GM12878 (cell line): ENCODE results near the gene RASSF10. TPM values are rescaled to one million over a fixed set of nuclear protein-coding genes. Genes with fewer than 3 reads are reported as not detected.

ENCODE experiments used
- ATAC-seq: fragments of 200-7000 bp; cut with Tn5 transposase; 3 replicates; pipeline ENCODE4 v1.9.1; 2020; ENCODE audit warnings: mild to moderate bottlenecking, moderate library complexity
- BruUV-seq: library from RNA; stranded (reverse); fragments of 400-500 nt; replicated peaks from 2 replicates; lab custom pipeline; 2021; lab: Mats Ljungman, UMichigan
- CTCF ChIA-PET: fragments of 300-600 bp; sonication (Branson Sonifier 250); formaldehyde crosslinking; extraction: SDS; loops from one replicate; lab custom pipeline; 2021; ENCODE audit warnings: inconsistent platforms; lab: Yijun Ruan, JAX
- POLR2A ChIA-PET: fragments of 350-600 bp; formaldehyde crosslinking; extraction: SDS; loops from one replicate; lab custom pipeline; 2021; ENCODE audit warnings: inconsistent platforms; lab: Charles Lee
- RAD21 ChIA-PET: fragments of 300-600 bp; sonication (Branson Sonifier 250); formaldehyde crosslinking; loops from one replicate; lab custom pipeline; 2023; ENCODE audit warnings: antibody characterized with exemption; ENCODE audit not compliant: unreplicated experiment; lab: Charles Lee
- SMC1A ChIA-PET: fragments of 300-600 bp; sonication (Branson Sonifier 250); formaldehyde crosslinking; loops from one replicate; lab custom pipeline; 2023; ENCODE audit not compliant: unreplicated experiment, uncharacterized antibody; lab: Charles Lee
- DNase-seq: peaks from one replicate; pipeline ENCODE4 v3.0.0-alpha.2; 2011; ENCODE audit warnings: low read depth, low spot score
- FAIRE-seq: peaks from 3 replicates; lab custom pipeline; 2011; peaks lifted over from hg19 to GRCh38; lab: Jason Lieb, UNC
- H2AFZ ChIP-seq: 2 replicates; pipeline ENCODE4 v1.6.0; 2011; ENCODE audit warnings: low read depth, low read length, control low read depth; ENCODE audit not compliant: control insufficient read depth
- H3K27ac ChIP-seq: 2 replicates; pipeline ENCODE4 v1.5.1; 2011; ENCODE audit warnings: control low read depth; ENCODE audit not compliant: control insufficient read depth, insufficient read depth
- H3K27me3 ChIP-seq, 2 experiments: replicated peaks in 1 of 2; 2 replicates each; pipeline versions ENCODE4 v1.6.0 to v1.6.1; 2011; ENCODE audit warnings: low read length in 1 of 2; ENCODE audit not compliant: control insufficient read depth in 2 of 2, insufficient read depth in 2 of 2
- H3K36me3 ChIP-seq, 2 experiments: 2 replicates each; pipeline ENCODE4 v1.5.1; 2011; ENCODE audit warnings: low read length in 1 of 2; ENCODE audit not compliant: control insufficient read depth in 2 of 2, insufficient read depth in 2 of 2
- H3K4me1 ChIP-seq: 2 replicates; pipeline ENCODE4 v1.6.1; 2011; ENCODE audit warnings: mild to moderate bottlenecking, low read length, moderate library complexity, mixed read lengths; ENCODE audit not compliant: control insufficient read depth, insufficient read depth
- H3K4me2 ChIP-seq: 2 replicates; pipeline ENCODE4 v1.6.0; 2011; ENCODE audit warnings: control low read depth; ENCODE audit not compliant: control insufficient read depth, insufficient read depth
- H3K4me3 ChIP-seq: fragments of 200-600 bp; sonication (generic); 2 replicates; pipeline ENCODE4 v1.5.1; 2016
- H3K79me2 ChIP-seq: 2 replicates; pipeline ENCODE4 v1.6.0; 2011; ENCODE audit warnings: low read length; ENCODE audit not compliant: control insufficient read depth, insufficient read depth
- H3K9ac ChIP-seq: 2 replicates; pipeline ENCODE4 v1.8.0; 2011; ENCODE audit warnings: low read length, control low read depth, mixed read lengths; ENCODE audit not compliant: control insufficient read depth, insufficient read depth
- H3K9me3 ChIP-seq: replicated peaks from 3 replicates; pipeline ENCODE4 v1.5.1; 2011; ENCODE audit warnings: mild to moderate bottlenecking, low read length; ENCODE audit not compliant: control insufficient read depth, insufficient read depth
- H4K20me1 ChIP-seq: 2 replicates; pipeline ENCODE4 v1.6.0; 2011; ENCODE audit not compliant: control insufficient read depth, insufficient read depth
- ATF2 ChIP-seq: IDR thresholded peaks from 2 replicates; pipeline ENCODE4 v1.6.1; 2012; ENCODE audit warnings: low read length, inconsistent platforms
- BCLAF1 ChIP-seq: fragments of 450-650 bp; IDR thresholded peaks from 2 replicates; pipeline ENCODE4 v1.6.1; 2017; ENCODE audit warnings: antibody characterized with exemption, mild to moderate bottlenecking, moderate library complexity
- E2F4 ChIP-seq: IDR thresholded peaks from 2 replicates; pipeline ENCODE4 v1.6.1; 2012; ENCODE audit warnings: low read depth, low read length, improper control_type of control experiment
- E2F8 ChIP-seq: fragments of 450-650 bp; IDR thresholded peaks from 2 replicates; pipeline ENCODE4 v1.6.1; 2018; ENCODE audit warnings: mild to moderate bottlenecking, low read depth, moderate library complexity; ENCODE audit not compliant: partially characterized antibody
- ELK1 ChIP-seq: IDR thresholded peaks from 2 replicates; pipeline ENCODE4 v1.6.1; 2012; ENCODE audit warnings: low read depth, low read length, improper control_type of control experiment
- GATAD2B ChIP-seq: fragments of 450-650 bp; conservative IDR thresholded peaks from 2 replicates; pipeline ENCODE4 v1.6.1; 2017; ENCODE audit warnings: low read depth, mild to moderate bottlenecking, moderate library complexity
- MEF2A ChIP-seq: IDR thresholded peaks from 2 replicates; pipeline ENCODE4 v1.6.1; 2011; ENCODE audit warnings: low read depth, mild to moderate bottlenecking, low read length, moderate library complexity; ENCODE audit not compliant: insufficient read depth
- NBN ChIP-seq: fragments of 450-650 bp; IDR thresholded peaks from 2 replicates; pipeline ENCODE4 v1.6.1; 2016
- NRF1 ChIP-seq: conservative IDR thresholded peaks from 2 replicates; pipeline ENCODE4 v1.6.1; 2011; ENCODE audit warnings: mild to moderate bottlenecking, low read depth, low read length, improper control_type of control experiment
- RB1 ChIP-seq: fragments of 450-650 bp; formaldehyde crosslinking; IDR thresholded peaks from 2 replicates; pipeline ENCODE4 v1.6.1; 2017; ENCODE audit warnings: mild to moderate bottlenecking, borderline replicate concordance
- RCOR1 ChIP-seq: conservative IDR thresholded peaks from 2 replicates; pipeline ENCODE4 v1.6.1; 2012; ENCODE audit warnings: low read depth, low read length, improper control_type of control experiment
- SMAD1 ChIP-seq: fragments of 450-650 bp; IDR thresholded peaks from 2 replicates; pipeline ENCODE4 v1.6.1; 2018; ENCODE audit warnings: mild to moderate bottlenecking, low read depth; ENCODE audit not compliant: partially characterized antibody
- SP1 ChIP-seq: IDR thresholded peaks from one replicate; pipeline ENCODE4 v1.6.1; 2011; ENCODE audit warnings: low read depth, low read length
- ZNF622 ChIP-seq: fragments of 450-650 bp; IDR thresholded peaks from 2 replicates; pipeline ENCODE4 v1.6.1; 2017; ENCODE audit warnings: mild to moderate bottlenecking, inconsistent platforms
- WGBS: methylation state at CpG from one replicate; pipeline ENCODE4 v1.1.6; 2016; ENCODE audit warnings: low lambda C conversion rate; ENCODE audit not compliant: insufficient replicate concordance, insufficient coverage; ENCODE audit errors: missing lambda C conversion rate; 5-methylcytosine and 5-hydroxymethylcytosine counted together
- in situ Hi-C: fragments of 300-500 bp; cut with MboI; formaldehyde crosslinking; loops from 9 replicates; pipeline ENCODE4 v1.14.3; 2018; ENCODE audit warnings: mixed read lengths
- intact Hi-C: fragments of 100-400 bp; cut with micrococcal nuclease; formaldehyde crosslinking; loops from one replicate; pipeline ENCODE4 v1.14.2; 2022; ENCODE audit not compliant: unreplicated experiment
- polyA plus RNA-seq, 11 experiments: library from polyadenylated mRNA; depleted of rRNA in 4 of 11; unstranded in 6 of 11; stranded (reverse) in 5 of 11; fragments of >200 nt; fragmentation: Nextera tagmentation in 4 of 11; fragmentation: Illumina TruSeq in 1 of 11; extraction: Ambion mirVana in 4 of 11; extraction: Trizol in 1 of 11; gene quantifications; 1 replicate in 1 of 11; 2 replicates in 10 of 11; pipeline versions ENCODE4 v1.2.1 to v1.2.3, GENCODE V29; 2011 to 2016; ENCODE audit warnings: inconsistent platforms in 2 of 11, missing spikeins in 2 of 11, low read depth in 1 of 11
- total RNA-seq, 4 experiments: library from RNA; depleted of rRNA in 3 of 4; stranded (reverse); fragments of >200 nt in 3 of 4; fragmentation: Illumina TruSeq in 1 of 4; extraction: Trizol in 1 of 4; gene quantifications; 2 replicates each; pipeline versions ENCODE4 v1.2.1 to v1.2.3, GENCODE V29; 2013 to 2021

RASSF10 gene
- total and polyA plus RNA-seq, 10 of the 15 experiments (the other 5 are each of a cell fraction or from before 2014, with no cell fraction given) = 0.03 to 0.23 (median 0.09) TPM; not detected in 6

GRCh38 chr11:12979928-12980689, 29.0 kb upstream of the RASSF10 start:
- Histone ChIP-seq H3K4me3 (no peak overlapping the region), H2AFZ (no peak overlapping the region), H3K4me1 (no peaks in the 10 kb centered on the region), H3K36me3 (no peaks in the 10 kb centered on the region), H4K20me1 (no peaks in the 10 kb centered on the region), H3K27me3 (no peaks in the 10 kb centered on the region), H3K79me2 (no peaks in the 10 kb centered on the region), H3K4me2 (no peak overlapping the region), H3K9me3 (no peaks in the 10 kb centered on the region)
- ATAC-seq (no peak), FAIRE-seq (no peak), DNase-seq (no peak)
- WGBS = 27% methylated on average over 8 of the region's 8 CpGs
- SMC1A ChIA-PET = interaction anchor here (0.6 to 1.9 kb wide), 7 partner anchors 8 to 206 kb away, joined by 3 to 7 read pairs (median 3); no protein-coding TSS in a partner anchor
- in situ Hi-C loops = no loop called here
- TF ChIP-seq ELK1 (no peak), MEF2A (no peak), BCLAF1 (no peak), SP1 (no peak), RB1 (no peak), ATF2 (no peak), ZNF622 (no peak), NRF1 (no peak), SMAD1 (no peak), NBN (no peak), E2F8 (no peak), RCOR1 (no peak), E2F4 (no peak), GATAD2B (no peak)
- TF ChIP-seq, all 136 proteins: peak for 0
- intact Hi-C loops = no loop called here
- BruUV-seq = no TSS peak
- ChIA-PET RAD21 (interaction anchor here (0.6 kb wide), 1 partner anchor 172 kb away, joined by 3 read pairs; no protein-coding TSS in a partner anchor), POLR2A (interaction anchor here (0.7 to 1.2 kb wide), 2 partner anchors 11 to 184 kb away, joined by 3 read pairs; no protein-coding TSS in a partner anchor), CTCF (interaction anchor here (1.1 to 1.5 kb wide), 2 partner anchors 170 to 173 kb away, joined by 3 to 6 read pairs; no protein-coding TSS in a partner anchor)
- no peak overlapping the region for H3K9ac ChIP-seq
- no peak overlapping the region for H3K27ac ChIP-seq
